T-helper 17 cell (primary cell): Measurements from ENCODE around the gene IGSF21. TPM values are rescaled to one million over a fixed set of nuclear protein-coding genes. Genes with fewer than 3 reads are reported as not detected.

ENCODE experiments used
- ATAC-seq: fragments of 150-1000 bp; cut with Tn5 transposase; 2 replicates; pipeline ENCODE4 v1.10.0; 2021; ENCODE audit warnings: mild to moderate bottlenecking, moderate library complexity
- DNase-seq, 3 donors: peaks; one replicate each; pipeline versions ENCODE4 v3.0.0 to v3.0.0-alpha.2; 2020 to 2021
- H3K9me3 ChIP-seq: one replicate; pipeline ENCODE4 v1.7.0; 2013; ENCODE audit warnings: low read length, mild to moderate bottlenecking; ENCODE audit not compliant: control insufficient read depth, poor library complexity, severe bottlenecking
- H3K27ac Mint-ChIP-seq: one replicate; pipeline ENCODE4 v1.8.0; 2022; ENCODE audit warnings: mild to moderate bottlenecking, moderate library complexity, mixed read lengths
- H3K27me3 Mint-ChIP-seq: one replicate; pipeline ENCODE4 v1.8.0; 2022; ENCODE audit warnings: mixed read lengths
- H3K36me3 Mint-ChIP-seq: one replicate; pipeline ENCODE4 v1.8.0; 2022; ENCODE audit warnings: low read depth, mixed read lengths
- H3K4me1 Mint-ChIP-seq: one replicate; pipeline ENCODE4 v1.8.0; 2022; ENCODE audit warnings: mild to moderate bottlenecking, mixed read lengths
- H3K4me3 Mint-ChIP-seq: one replicate; pipeline ENCODE4 v1.8.0; 2022; ENCODE audit warnings: mild to moderate bottlenecking, moderate library complexity, mixed read lengths
- total RNA-seq, 4 donors: library from RNA in 2 of 4; stranded (reverse) in 2 of 4; gene quantifications; one replicate each; pipeline ENCODE4 v1.2.3 and lab custom pipeline; 2022 to 2026

IGSF21 gene
- total RNA-seq, 2 donors from 2014 or later: not detected

DNA sequence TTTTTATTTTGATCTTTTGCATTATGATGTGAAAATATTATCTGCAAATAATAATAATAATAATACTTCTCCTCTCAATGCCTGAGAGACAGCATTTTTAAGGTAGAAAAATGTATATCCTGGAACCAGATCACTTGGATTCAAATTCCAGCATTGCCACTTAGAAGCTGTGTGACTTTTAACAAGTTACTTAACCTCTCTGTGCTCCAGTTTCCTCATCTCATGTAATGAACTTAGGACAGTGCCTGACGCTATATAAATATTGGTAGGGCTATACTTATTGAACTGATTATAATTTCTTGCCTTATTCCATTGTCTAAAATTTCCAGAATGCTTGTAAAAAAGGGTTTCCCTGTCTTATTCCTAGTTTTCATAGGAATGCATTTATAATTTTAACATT lies 137.2 kb downstream of the IGSF21 start:
- Mint-ChIP-seq H3K4me3 (no peak overlapping the region), H3K27ac (no peak overlapping the region), H3K36me3 (peaks cover under 1% of the 10 kb centered on the region), H3K4me1 (no peaks in the 10 kb centered on the region), H3K27me3 (peaks cover 23% of the 10 kb centered on the region)
- H3K9me3 ChIP-seq: no peaks in the 10 kb centered on the region
- no peak for ATAC-seq
- no peak for DNase-seq

- Mint-ChIP-seq H3K27me3 (peaks cover 20% of the 10 kb centered on the region), H3K27ac (no peak overlapping the region), H3K4me3 (no peak overlapping the region), H3K4me1 (no peaks in the 10 kb centered on the region), H3K36me3 (no peaks in the 10 kb centered on the region)
- H3K9me3 ChIP-seq: no peaks in the 10 kb centered on the region
- no peak for ATAC-seq
- DNase-seq: no peak
Measured at GRCh38 chr1:18245647-18246046, 138.0 kb downstream of the IGSF21 start.

- H3K4me3 Mint-ChIP-seq: no peak overlapping the region
- H3K4me1 Mint-ChIP-seq: no peaks in the 10 kb centered on the region
- no peaks in the 10 kb centered on the region for H3K9me3 ChIP-seq
- DNase-seq (no peak), ATAC-seq (no peak)
- peaks cover 20% of the 10 kb centered on the region for H3K27me3 Mint-ChIP-seq
- no peak overlapping the region for H3K27ac Mint-ChIP-seq
- no peaks in the 10 kb centered on the region for H3K36me3 Mint-ChIP-seq
Measured at GRCh38 chr1:18246543-18246942, 138.9 kb downstream of the IGSF21 start.

- Mint-ChIP-seq H3K27ac (no peak overlapping the region), H3K36me3 (no peaks in the 10 kb centered on the region), H3K4me1 (no peaks in the 10 kb centered on the region), H3K27me3 (peaks cover 20% of the 10 kb centered on the region), H3K4me3 (no peak overlapping the region)
- ATAC-seq (no peak), DNase-seq (no peak)
- no peaks in the 10 kb centered on the region for H3K9me3 ChIP-seq
Measured at GRCh38 chr1:18247151-18247550, 139.6 kb downstream of the IGSF21 start.

GRCh38 chr1:18249631-18250030 lies 142.0 kb downstream of the IGSF21 start:
- Mint-ChIP-seq H3K36me3 (no peaks in the 10 kb centered on the region), H3K4me3 (no peak overlapping the region), H3K27ac (no peak overlapping the region), H3K4me1 (no peaks in the 10 kb centered on the region), H3K27me3 (peaks cover 13% of the 10 kb centered on the region)
- DNase-seq: no peak
- no peaks in the 10 kb centered on the region for H3K9me3 ChIP-seq
- ATAC-seq: no peak

DNA sequence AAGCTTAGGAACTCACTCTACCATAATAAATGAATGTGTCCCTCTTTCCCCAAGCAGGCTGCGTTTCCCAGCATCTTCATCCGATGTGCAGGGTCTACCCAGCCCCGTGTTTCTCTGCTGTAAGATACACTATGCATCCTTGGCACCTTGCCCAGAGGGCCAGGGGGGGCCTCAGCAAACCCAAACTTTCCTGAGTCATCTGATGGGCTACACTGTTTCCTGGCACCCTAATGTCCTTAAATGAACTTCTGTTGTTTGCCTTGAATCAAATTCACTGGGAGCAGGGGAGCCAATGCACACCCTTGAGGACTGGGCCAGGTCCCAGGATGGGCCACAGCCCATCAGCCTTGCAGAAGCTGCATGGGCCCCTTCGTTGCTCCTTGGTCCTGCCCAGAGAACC lies 145.5 kb downstream of the IGSF21 start:
- Mint-ChIP-seq H3K4me3 (no peak overlapping the region), H3K27ac (no peak overlapping the region), H3K27me3 (peaks cover 6% of the 10 kb centered on the region), H3K36me3 (no peaks in the 10 kb centered on the region), H3K4me1 (no peaks in the 10 kb centered on the region)
- H3K9me3 ChIP-seq: no peaks in the 10 kb centered on the region
- DNase-seq (no peak), ATAC-seq (no peak)

DNA sequence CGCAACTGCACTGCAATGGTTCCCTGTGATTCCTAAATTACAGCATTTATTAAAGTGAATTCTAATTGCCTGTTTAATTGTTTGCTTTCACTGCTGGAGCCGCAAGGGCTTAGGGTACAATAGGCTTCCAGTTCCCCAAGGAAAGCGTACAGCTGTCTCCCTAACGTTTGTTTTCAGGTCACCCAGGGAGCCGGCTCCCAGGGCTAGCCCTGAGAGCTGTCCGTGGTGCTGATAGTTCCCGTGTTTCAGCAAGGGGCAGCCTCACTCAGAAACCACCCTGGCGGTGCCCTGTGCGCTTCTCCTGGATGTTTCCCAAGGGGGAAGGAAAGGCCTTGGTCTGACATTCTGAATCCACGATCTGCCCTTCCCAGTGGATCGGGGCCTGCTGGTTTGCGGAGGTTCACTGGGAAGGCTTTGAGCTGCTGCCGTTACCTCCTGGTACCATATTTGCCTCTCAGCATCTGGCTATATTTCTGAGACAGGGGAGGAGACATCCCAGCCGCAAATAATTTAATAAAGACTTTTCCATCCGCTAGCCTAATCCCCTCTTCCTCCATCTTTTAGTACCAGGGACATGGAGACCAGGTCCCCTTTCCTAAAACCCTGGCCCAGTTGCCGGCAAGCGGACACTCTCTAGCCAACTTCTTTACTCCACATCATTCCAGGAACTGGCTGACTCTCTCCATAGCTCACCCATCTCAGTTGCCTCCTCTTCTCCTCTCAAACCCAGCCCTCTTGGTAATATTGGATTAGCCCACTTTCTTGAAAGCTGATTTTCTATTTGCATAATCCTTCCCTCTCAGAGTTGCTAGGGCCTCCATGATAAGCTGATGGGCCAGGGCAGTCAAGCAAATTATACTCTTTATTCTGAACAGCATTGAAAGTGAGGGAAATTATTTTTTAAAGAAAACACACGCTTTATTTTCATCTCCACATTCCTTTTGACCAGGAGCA lies 149.0 kb downstream of the IGSF21 start:
- ATAC-seq (no peak), DNase-seq (no peak)
- Mint-ChIP-seq H3K4me1 (no peaks in the 10 kb centered on the region), H3K27ac (no peak overlapping the region), H3K36me3 (no peaks in the 10 kb centered on the region), H3K27me3 (peaks cover 2% of the 10 kb centered on the region), H3K4me3 (no peak overlapping the region)
- no peaks in the 10 kb centered on the region for H3K9me3 ChIP-seq

GRCh38 chr1:18257778-18258177 lies 150.2 kb downstream of the IGSF21 start:
- ATAC-seq (no peak), DNase-seq (no peak)
- Mint-ChIP-seq H3K27ac (no peak overlapping the region), H3K27me3 (peaks cover 15% of the 10 kb centered on the region), H3K4me1 (no peaks in the 10 kb centered on the region), H3K36me3 (no peaks in the 10 kb centered on the region), H3K4me3 (no peak overlapping the region)
- no peaks in the 10 kb centered on the region for H3K9me3 ChIP-seq

GRCh38 chr1:18261891-18262290 lies 154.3 kb downstream of the IGSF21 start:
- peaks cover 32% of the 10 kb centered on the region for H3K27me3 Mint-ChIP-seq
- no peaks in the 10 kb centered on the region for H3K36me3 Mint-ChIP-seq
- DNase-seq (no peak), ATAC-seq (no peak)
- no peak overlapping the region for H3K27ac Mint-ChIP-seq
- H3K4me3 Mint-ChIP-seq: no peak overlapping the region
- no peaks in the 10 kb centered on the region for H3K4me1 Mint-ChIP-seq
- no peaks in the 10 kb centered on the region for H3K9me3 ChIP-seq

- Mint-ChIP-seq H3K27me3 (peaks cover 40% of the 10 kb centered on the region), H3K36me3 (no peaks in the 10 kb centered on the region), H3K4me3 (no peak overlapping the region), H3K27ac (no peak overlapping the region), H3K4me1 (no peaks in the 10 kb centered on the region)
- ATAC-seq (no peak), DNase-seq (no peak)
- no peaks in the 10 kb centered on the region for H3K9me3 ChIP-seq
Measured at GRCh38 chr1:18262726-18263125, 155.1 kb downstream of the IGSF21 start.

- no peak for ATAC-seq
- Mint-ChIP-seq H3K27me3 (peaks cover 46% of the 10 kb centered on the region), H3K4me3 (no peak overlapping the region), H3K4me1 (no peaks in the 10 kb centered on the region), H3K36me3 (no peaks in the 10 kb centered on the region), H3K27ac (no peak overlapping the region)
- H3K9me3 ChIP-seq: no peaks in the 10 kb centered on the region
- DNase-seq: no peak
Measured at GRCh38 chr1:18263547-18264120, 156.0 kb downstream of the IGSF21 start.

DNA sequence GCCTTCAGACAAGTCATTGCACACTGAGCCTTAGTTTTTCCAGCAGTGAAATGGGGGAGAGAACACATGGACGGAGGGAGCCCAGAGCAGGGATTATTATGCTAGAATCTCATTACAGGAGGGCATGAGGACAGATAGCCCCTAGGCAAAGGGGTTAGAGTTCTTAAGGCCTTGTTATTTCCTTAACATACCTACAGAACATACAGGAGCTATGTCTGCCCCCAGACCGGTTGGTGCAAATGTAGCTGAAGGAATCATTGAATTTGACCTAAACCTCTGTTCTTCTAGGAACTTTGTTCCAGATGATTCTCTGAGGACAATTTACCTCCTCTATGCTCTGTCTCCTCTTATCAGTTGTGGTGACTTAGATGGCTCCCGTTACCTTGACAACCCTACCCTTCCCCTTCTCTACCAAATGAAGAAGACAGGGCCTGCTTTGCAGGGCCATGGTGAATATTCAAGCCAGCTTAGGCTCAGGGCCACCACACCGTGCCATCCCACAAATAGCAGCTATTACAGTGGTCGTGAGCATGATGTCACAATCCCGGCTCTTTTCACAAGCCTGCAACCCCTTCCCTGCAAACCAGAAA lies 156.9 kb downstream of the IGSF21 start:
- H3K27me3 Mint-ChIP-seq: peaks cover 51% of the 10 kb centered on the region
- no peaks in the 10 kb centered on the region for H3K4me1 Mint-ChIP-seq
- H3K9me3 ChIP-seq: no peaks in the 10 kb centered on the region
- no peak overlapping the region for H3K27ac Mint-ChIP-seq
- no peak overlapping the region for H3K4me3 Mint-ChIP-seq
- H3K36me3 Mint-ChIP-seq: no peaks in the 10 kb centered on the region
- DNase-seq: no peak
- no peak for ATAC-seq

- DNase-seq (no peak), ATAC-seq (no peak)
- peaks cover 52% of the 10 kb centered on the region for H3K27me3 Mint-ChIP-seq
- H3K27ac Mint-ChIP-seq: no peak overlapping the region
- no peaks in the 10 kb centered on the region for H3K4me1 Mint-ChIP-seq
- H3K36me3 Mint-ChIP-seq: no peaks in the 10 kb centered on the region
- no peaks in the 10 kb centered on the region for H3K9me3 ChIP-seq
- H3K4me3 Mint-ChIP-seq: no peak overlapping the region
Measured at GRCh38 chr1:18265641-18266040, 158.0 kb downstream of the IGSF21 start.
